ENCODE measurements around the gene YJEFN3. TPM values are rescaled to one million over a fixed set of nuclear protein-coding genes. Genes with fewer than 3 reads are reported as not detected.

The YJEFN3 gene
- total RNA-seq, 1 donor from 2014 or later, result 6.4 TPM

DNA sequence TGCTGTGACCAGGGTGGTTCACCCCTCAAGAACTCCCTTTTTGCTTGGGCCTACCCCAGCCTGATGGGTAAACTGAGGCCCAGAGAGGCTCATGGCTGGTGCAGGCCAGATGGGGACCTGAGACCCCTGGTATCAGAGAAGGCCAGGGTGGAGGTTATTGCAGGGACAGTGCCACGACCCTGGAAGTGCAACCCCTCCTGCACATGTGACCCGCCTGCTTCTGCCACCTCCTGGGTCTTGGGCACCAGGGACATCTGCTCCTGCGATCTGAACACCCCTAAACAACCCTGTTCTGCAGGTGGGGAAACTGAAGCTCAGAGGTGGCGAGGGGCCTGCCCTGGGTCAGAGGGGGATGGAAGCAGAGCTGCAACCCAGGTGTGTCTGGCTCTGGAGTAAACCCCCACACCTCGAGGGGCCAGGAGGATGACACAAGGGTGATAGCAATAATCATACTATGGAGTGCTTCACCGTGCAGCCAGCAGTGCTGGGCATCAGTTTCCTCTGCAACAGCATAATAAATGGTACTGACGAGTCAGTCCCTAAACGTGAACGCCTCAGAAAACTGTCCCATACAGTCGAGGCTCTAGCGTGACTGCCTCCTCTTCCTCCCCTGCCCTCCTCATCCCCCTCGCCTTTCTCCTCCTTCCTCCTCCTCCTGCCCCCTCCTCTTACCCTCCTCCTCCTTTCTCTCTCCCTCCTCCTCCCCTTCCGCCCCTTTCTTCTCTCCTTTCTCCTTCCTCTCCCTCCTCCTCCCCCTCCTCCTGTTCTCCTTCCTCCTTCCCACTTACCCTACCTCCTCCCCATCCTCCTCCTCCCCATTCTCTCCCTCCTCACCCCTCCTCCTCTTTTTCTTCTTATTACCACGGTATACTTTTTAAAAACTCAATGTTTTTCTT lies 4.3 kb downstream of the YJEFN3 start:
- Histone ChIP-seq H3K36me3 (peaks cover 6% of the 10 kb centered on the region), H3K4me3 (no peak overlapping the region), H3K27ac (no peak overlapping the region), H3K4me1 (peaks cover 10% of the 10 kb centered on the region), H3K9me3 (no peaks in the 10 kb centered on the region), H3K27me3 (peaks cover 4% of the 10 kb centered on the region)
- intact Hi-C loops (cut with DNase I), result loop anchor here (5.0 to 10.0 kb wide), 2 partner anchors 109 to 422 kb away; partner anchors contain the start of gene GMIP
- no peak for TF ChIP-seq CTCF (IDR thresholded peaks at IDR 0.05)
- DNase-seq (no peak), ATAC-seq (no peak)

- TF ChIP-seq CTCF (IDR thresholded peaks at IDR 0.05), result no peak
- H3K36me3 ChIP-seq, result no peaks in the 10 kb centered on the region
- no peak overlapping the region for H3K27ac ChIP-seq
- H3K4me1 ChIP-seq, result peaks cover 18% of the 10 kb centered on the region
- intact Hi-C loops (cut with DNase I), result loop anchor here (5.0 to 10.0 kb wide), 2 partner anchors 108 to 421 kb away; partner anchors contain the start of gene GMIP
- DNase-seq (no peak), ATAC-seq (no peak)
- no peaks in the 10 kb centered on the region for H3K9me3 ChIP-seq
- H3K4me3 ChIP-seq, result no peak overlapping the region
- peaks cover 12% of the 10 kb centered on the region for H3K27me3 ChIP-seq
Measured at GRCh38 chr19:19533841-19534240, 5.1 kb downstream of the YJEFN3 start.

DNA sequence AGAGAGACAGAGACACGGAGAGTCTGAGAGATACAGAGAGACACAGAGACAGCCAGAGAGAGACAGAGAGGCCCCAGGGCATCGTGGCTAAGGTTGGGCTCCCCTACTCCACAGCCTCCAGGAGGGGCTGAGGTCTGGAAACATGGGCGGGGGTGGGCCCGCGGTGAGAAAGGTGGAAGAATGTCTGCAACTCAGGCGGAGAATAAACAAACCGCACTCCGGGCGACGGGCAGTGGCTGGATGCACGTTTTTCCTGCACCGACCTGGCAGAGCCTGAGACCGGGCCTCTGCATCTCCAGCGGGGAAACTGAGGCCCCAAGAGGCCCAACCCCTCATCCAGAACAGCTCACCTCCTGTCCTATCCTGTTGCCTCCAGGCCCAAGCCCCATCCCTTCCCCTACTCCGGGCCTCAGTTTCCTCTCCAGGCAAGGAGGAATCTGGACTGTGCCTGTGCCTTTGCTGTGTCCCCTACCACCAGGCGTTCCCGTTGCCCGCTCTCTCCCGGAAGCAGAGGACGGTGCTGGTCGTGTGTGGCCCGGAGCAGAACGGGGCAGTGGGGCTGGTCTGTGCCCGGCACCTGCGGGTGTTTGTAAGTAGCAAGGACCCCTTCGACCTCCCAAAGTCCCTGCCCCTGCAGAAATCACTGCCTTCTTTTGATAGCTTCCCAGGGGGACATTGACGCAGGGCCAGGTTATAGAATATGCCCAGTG lies 6.0 kb downstream of the YJEFN3 start:
- Histone ChIP-seq H3K4me3 (no peak overlapping the region), H3K27me3 (peaks cover 20% of the 10 kb centered on the region), H3K36me3 (no peaks in the 10 kb centered on the region), H3K9me3 (no peaks in the 10 kb centered on the region), H3K4me1 (peaks cover 18% of the 10 kb centered on the region), H3K27ac (no peak overlapping the region)
- no peak for ATAC-seq
- intact Hi-C loops (cut with DNase I), result loop anchor here (5.0 to 10.0 kb wide), 2 partner anchors 108 to 420 kb away; partner anchors contain the start of gene GMIP
- no peak for TF ChIP-seq CTCF (IDR thresholded peaks at IDR 0.05)
- DNase-seq, result no peak

GRCh38 chr19:19535311-19536191 lies 6.8 kb downstream of the YJEFN3 start:
- intact Hi-C loops (cut with DNase I), result loop anchor here (10.0 kb wide), 1 partner anchor 419 kb away; no protein-coding TSS in a partner anchor
- Histone ChIP-seq H3K27me3 (peaks cover 29% of the 10 kb centered on the region), H3K9me3 (no peaks in the 10 kb centered on the region), H3K36me3 (no peaks in the 10 kb centered on the region), H3K27ac (no peak overlapping the region), H3K4me3 (no peak overlapping the region), H3K4me1 (peaks cover 18% of the 10 kb centered on the region)
- ATAC-seq (no peak), DNase-seq (no peak)
- TF ChIP-seq CTCF (IDR thresholded peaks at IDR 0.05), result no peak
